OCI-LY7 (cell line): Measurements from ENCODE around the gene DVL2. TPM values are rescaled to one million over a fixed set of nuclear protein-coding genes. Genes with fewer than 3 reads are reported as not detected.

Experiments
- BruUV-seq: library from RNA; stranded (reverse); fragments of 400-500 nt; replicated peaks from 2 replicates; lab custom pipeline; 2021; lab: Mats Ljungman, UMichigan
- CTCF ChIA-PET: fragments of 300-600 bp; sonication (Branson Sonifier 250); formaldehyde crosslinking; loops from one replicate; lab custom pipeline; 2022; ENCODE audit warnings: antibody characterized with exemption; ENCODE audit not compliant: unreplicated experiment; lab: Charles Lee
- POLR2A ChIA-PET: fragments of 300-600 bp; sonication (Branson Sonifier 250); formaldehyde crosslinking; loops from one replicate; lab custom pipeline; 2022; ENCODE audit warnings: antibody characterized with exemption; lab: Charles Lee
- DNase-seq: peaks from one replicate; pipeline ENCODE4 v3.0.0-alpha.2; 2015; ENCODE audit warnings: low spot score
- H2AFZ ChIP-seq: fragments of 200-600 bp; sonication (generic), shearing (Covaris generic); 2 replicates; pipeline ENCODE4 v1.6.1; 2014; ENCODE audit warnings: mild to moderate bottlenecking, antibody characterized with exemption, low read length, moderate library complexity
- H3K27ac ChIP-seq: fragments of 200-600 bp; sonication (generic); 2 replicates; pipeline ENCODE4 v1.5.1; 2014; ENCODE audit warnings: mixed run types, low read depth, mild to moderate bottlenecking, moderate library complexity, low read length, inconsistent platforms; ENCODE audit not compliant: poor library complexity, severe bottlenecking
- H3K36me3 ChIP-seq: fragments of 200-600 bp; sonication (generic); 2 replicates; pipeline ENCODE4 v1.6.1; 2014; ENCODE audit warnings: mild to moderate bottlenecking, antibody characterized with exemption, low read length, moderate library complexity, mixed read lengths; ENCODE audit not compliant: insufficient read depth
- H3K4me1 ChIP-seq: fragments of 200-600 bp; sonication (generic); 2 replicates; pipeline ENCODE4 v1.5.1; 2014; ENCODE audit warnings: mild to moderate bottlenecking, low read length; ENCODE audit not compliant: insufficient read depth, poor library complexity, severe bottlenecking
- H3K4me2 ChIP-seq: fragments of 200-600 bp; sonication (generic); 2 replicates; pipeline ENCODE4 v1.6.1; 2014; ENCODE audit warnings: mild to moderate bottlenecking, low read length
- H3K4me3 ChIP-seq: fragments of 200-600 bp; sonication (generic); 2 replicates; pipeline ENCODE4 v1.5.1; 2014; ENCODE audit warnings: mild to moderate bottlenecking, low read depth, low read length; ENCODE audit not compliant: poor library complexity, severe bottlenecking
- H3K79me2 ChIP-seq: fragments of 200-600 bp; sonication (generic); 2 replicates; pipeline ENCODE4 v1.6.1; 2016; ENCODE audit warnings: low read depth, mild to moderate bottlenecking, low read length, moderate library complexity, mixed read lengths; ENCODE audit not compliant: insufficient read depth
- H3K9me2 ChIP-seq: fragments of 200-600 bp; sonication (generic); 2 replicates; pipeline ENCODE4 v1.6.1; 2016; ENCODE audit warnings: mild to moderate bottlenecking, low read length, mixed read lengths; ENCODE audit not compliant: insufficient read depth
- H3K9me3 ChIP-seq: fragments of 200-600 bp; sonication (generic); 2 replicates; pipeline ENCODE4 v1.6.1; 2014; ENCODE audit warnings: mild to moderate bottlenecking, mixed run types, low read length, mixed read lengths
- H4K20me1 ChIP-seq: fragments of 200-600 bp; sonication (generic); 2 replicates; pipeline ENCODE4 v1.6.1; 2014; ENCODE audit warnings: mild to moderate bottlenecking, antibody characterized with exemption, low read length, moderate library complexity, mixed read lengths; ENCODE audit not compliant: insufficient read depth
- EZH2phosphoT487 ChIP-seq: fragments of 200-600 bp; sonication (generic); IDR thresholded peaks from 2 replicates; pipeline ENCODE4 v1.6.1; 2018; ENCODE audit warnings: low read depth, borderline replicate concordance, mild to moderate bottlenecking, mixed run types, antibody characterized with exemption, low read length, moderate library complexity, mixed read lengths
- intact Hi-C: fragments of 100-400 bp; cut with micrococcal nuclease; formaldehyde crosslinking; loops from one replicate; pipeline ENCODE4 v1.10.0; 2022; ENCODE audit not compliant: unreplicated experiment
- total RNA-seq, 2 experiments: library from RNA; depleted of rRNA in 1 of 2; stranded (reverse); fragments of >200 nt in 1 of 2; shearing (Covaris generic) in 1 of 2; gene quantifications; 2 replicates each; pipeline ENCODE4 v1.2.3, GENCODE V29; 2014 to 2022
- TF ChIP-seq, protein P1 (sequence below): fragments of 200-600 bp; sonication (generic); conservative IDR thresholded peaks from 2 replicates; pipeline ENCODE4 v1.5.1; 2014; ENCODE audit warnings: mild to moderate bottlenecking, antibody characterized with exemption, low read length, moderate library complexity, mixed read lengths

DVL2 gene
- total RNA-seq, 2 experiments from 2014 or later, result 98.8 to 99.9 TPM

DNA sequence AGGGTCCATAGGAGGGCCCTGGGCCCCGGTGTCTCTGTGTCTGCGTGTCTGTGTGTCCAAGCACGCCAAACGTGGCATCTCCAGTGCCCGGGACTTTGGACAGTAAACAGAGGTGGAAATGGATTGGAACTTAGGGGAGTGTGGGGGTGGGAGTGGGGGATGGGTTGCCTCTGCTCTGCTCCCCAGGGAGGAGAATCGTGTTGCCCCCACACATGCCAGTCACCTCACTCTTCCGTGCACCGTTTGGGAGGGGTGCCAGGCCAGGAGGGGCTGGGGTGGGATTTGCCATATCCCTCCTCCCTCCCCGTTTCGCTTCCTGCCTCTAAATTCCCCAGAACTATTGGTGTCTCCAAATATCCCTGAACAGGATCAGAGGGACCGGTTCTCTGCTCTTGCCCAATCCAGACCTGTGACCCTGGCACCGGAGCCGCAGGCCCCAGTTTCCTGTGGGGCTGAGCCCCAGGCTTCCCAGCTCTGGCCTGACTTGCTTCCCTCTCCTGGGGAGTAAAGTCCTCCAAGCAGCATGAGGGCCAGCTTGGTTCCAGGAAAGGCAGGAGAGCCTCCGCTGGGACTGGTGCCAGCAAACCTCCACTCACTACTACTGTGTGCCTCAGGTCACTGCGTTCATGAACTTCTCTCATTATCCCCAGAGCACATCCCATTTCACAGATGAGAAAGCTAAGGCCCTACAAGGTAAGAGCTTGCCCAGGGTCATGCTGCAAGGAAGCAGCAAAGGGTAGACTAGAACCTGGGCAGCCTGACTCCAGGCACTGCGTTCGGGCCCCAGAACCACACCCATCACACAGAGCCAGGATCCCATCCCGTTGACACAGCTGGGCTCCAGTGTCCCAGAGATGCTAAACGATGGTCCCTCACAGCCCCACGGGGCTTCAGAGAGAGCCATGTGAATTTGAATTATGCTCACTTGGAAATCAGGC lies 54.7 kb downstream of the DVL2 start, which contains the start of gene ASGR1:
Gene ASGR1 (minus strand): TSS at position 54 of the 938 bp plus-strand sequence. CDS start 807 bp downstream, outside the sequence.
- Histone ChIP-seq H4K20me1 (no peaks in the 10 kb centered on the region), H2AFZ (no peak within 1 kb of the TSS), H3K27ac (no peak within 1 kb of the TSS), H3K36me3 (no peaks in the 10 kb centered on the region), H3K4me1 (peaks cover 10% of the 10 kb centered on the region), H3K4me2 (peak within 1 kb of the TSS; percentile 41; the same call in 1 of the 2 replicates), H3K9me2 (no peaks in the 10 kb centered on the region), H3K79me2 (no peaks in the 10 kb centered on the region), H3K9me3 (peaks cover 8% of the 10 kb centered on the region), H3K4me3 (no peak within 1 kb of the TSS)
- ChIA-PET CTCF (interaction anchor here (0.6 kb wide), 1 partner anchor 43 kb away, joined by 3 read pairs; no protein-coding TSS in a partner anchor), POLR2A (interaction anchor here (0.6 kb wide), 1 partner anchor 211 kb away, joined by 4 read pairs; no protein-coding TSS in a partner anchor)
- DNase-seq, result no peak
- intact Hi-C loops, result no loop called here
- no peak for TF ChIP-seq EZH2phosphoT487
- TF ChIP-seq, protein P1, sequence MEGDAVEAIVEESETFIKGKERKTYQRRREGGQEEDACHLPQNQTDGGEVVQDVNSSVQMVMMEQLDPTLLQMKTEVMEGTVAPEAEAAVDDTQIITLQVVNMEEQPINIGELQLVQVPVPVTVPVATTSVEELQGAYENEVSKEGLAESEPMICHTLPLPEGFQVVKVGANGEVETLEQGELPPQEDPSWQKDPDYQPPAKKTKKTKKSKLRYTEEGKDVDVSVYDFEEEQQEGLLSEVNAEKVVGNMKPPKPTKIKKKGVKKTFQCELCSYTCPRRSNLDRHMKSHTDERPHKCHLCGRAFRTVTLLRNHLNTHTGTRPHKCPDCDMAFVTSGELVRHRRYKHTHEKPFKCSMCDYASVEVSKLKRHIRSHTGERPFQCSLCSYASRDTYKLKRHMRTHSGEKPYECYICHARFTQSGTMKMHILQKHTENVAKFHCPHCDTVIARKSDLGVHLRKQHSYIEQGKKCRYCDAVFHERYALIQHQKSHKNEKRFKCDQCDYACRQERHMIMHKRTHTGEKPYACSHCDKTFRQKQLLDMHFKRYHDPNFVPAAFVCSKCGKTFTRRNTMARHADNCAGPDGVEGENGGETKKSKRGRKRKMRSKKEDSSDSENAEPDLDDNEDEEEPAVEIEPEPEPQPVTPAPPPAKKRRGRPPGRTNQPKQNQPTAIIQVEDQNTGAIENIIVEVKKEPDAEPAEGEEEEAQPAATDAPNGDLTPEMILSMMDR, result no peak
- BruUV-seq, result no TSS peak

DNA sequence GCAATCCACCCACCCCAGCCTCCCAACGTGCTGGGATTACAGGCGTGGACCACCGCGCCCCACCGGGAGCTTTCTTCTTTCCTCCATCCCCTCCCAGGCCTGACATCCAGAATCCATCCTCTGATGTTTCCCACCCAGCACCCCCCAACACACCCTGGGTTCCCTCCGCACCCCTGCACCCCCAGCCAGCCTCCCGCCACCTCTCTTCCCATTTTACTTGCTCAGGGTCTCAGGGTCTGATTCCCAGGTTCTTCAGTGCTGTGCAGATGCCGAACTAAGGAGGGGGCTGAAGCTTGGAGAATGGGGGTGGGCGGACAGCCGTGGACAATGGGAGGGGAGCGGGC lies 55.4 kb downstream of the DVL2 start:
- TF ChIP-seq, protein P1, result no peak
- TF ChIP-seq EZH2phosphoT487, result no peak
- H3K4me3 ChIP-seq, result no peak overlapping the region
- H3K79me2 ChIP-seq, result no peaks in the 10 kb centered on the region
- H3K4me2 ChIP-seq, result no peak overlapping the region
- H3K9me2 ChIP-seq, result no peaks in the 10 kb centered on the region
- DNase-seq, result no peak
- H4K20me1 ChIP-seq, result no peaks in the 10 kb centered on the region
- BruUV-seq, result no TSS peak
- ChIA-PET POLR2A (interaction anchor here (0.6 kb wide), 1 partner anchor 326 kb away, joined by 3 read pairs; no protein-coding TSS in a partner anchor), CTCF (interaction anchor here (0.6 kb wide), 2 partner anchors 14 to 42 kb away, joined by 3 to 5 read pairs; no protein-coding TSS in a partner anchor)
- intact Hi-C loops, result no loop called here
- H3K27ac ChIP-seq, result no peak overlapping the region
- H3K9me3 ChIP-seq, result peaks cover 8% of the 10 kb centered on the region
- H3K36me3 ChIP-seq, result no peaks in the 10 kb centered on the region
- peaks cover 10% of the 10 kb centered on the region for H3K4me1 ChIP-seq
- H2AFZ ChIP-seq, result no peak overlapping the region
